GM19043 (cell line): ENCODE measurements around the gene SGSM1.

Source experiments
- ATAC-seq: cut with Tn5 transposase; IDR thresholded peaks from one replicate; pipeline ENCODE4 v1.9.1; 2021; ENCODE audit warnings: low read depth; ENCODE audit not compliant: unreplicated experiment

Gene SGSM1

DNA sequence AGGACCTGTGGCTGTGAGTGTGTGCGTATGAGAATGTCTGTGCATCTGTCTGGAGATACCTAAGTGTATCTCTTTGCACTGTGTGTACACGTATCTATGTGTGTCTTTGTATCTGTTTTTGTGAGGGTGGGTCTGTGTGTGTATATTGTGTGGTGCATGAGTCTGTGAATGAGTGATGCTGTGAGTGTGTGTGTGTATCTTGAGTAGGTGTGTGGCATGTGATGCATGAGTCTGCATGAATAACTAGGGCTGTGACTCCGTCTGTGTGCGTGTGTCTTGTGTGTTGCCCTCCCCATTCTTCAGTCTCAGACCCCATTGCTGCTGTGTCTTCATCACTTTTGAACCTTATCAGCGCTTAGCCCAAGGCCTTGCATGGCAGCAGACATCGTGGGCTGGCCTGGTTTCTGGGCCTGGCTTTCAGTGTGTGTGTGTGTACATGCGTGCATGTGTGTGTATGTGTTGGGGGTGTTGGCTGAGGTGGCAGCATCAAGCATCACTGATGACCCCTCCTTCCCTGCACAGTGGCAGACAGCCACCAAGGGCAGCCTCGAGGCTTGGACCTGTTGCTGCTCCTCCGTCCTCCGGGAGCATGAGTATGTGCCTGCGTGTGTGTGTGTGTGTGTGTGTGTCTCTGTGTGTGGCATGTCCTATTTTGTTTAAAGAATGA is 1.4 kb downstream of the SGSM1 start:
- no peak for ATAC-seq

DNA sequence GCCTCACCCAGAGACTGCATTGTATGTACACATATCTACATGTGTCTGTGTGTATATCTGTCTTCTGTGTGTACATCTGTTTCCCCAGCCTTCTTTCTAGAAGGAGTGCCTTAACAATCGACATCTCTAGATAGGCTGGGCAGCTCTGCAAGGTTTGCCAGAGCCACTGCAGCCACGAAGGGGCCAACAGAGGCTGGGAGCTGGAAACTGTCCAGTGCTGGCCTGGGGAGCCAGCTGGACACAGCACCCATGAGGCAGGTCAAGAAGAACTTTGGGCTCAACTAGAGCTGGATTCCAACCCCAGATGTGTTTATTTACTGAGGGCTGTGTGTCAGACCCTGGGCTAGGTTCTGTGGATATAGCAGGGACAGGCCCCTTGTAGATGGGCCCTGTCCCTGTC is 3.3 kb downstream of the SGSM1 start:
- no peak for ATAC-seq

DNA sequence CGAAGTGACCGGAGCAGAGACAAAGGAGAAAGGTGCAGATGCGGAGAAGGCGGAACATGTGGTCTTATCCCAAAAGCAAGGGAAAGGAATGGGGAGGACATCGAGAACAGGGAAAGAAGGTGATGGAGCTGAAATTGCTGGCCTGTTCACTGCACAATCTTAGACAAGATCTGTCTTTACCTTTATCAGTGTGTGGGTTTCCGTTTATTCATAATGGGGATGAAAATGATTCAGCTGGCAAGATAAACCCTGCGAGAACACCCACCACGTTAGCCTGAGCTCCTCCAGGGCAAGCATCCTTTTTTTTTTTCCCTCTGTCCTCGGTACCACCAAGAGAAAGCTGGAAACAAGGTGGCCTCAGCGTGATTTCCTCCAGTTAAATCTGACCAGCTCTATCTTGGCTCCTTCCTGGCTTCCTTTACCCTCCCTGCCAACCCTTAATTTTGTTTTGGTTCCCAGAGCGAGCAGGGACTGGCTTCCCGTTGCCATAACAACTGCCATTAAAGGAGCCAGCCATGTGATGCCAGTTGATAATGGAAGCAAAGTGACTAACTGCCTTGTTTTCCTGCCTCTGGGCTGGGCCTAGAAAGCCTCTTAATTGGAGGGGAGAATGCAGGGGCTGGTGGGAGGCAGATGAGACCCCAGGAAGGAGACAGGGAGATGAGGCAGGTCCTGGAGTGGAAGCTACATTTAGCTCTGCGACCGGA is 4.2 kb downstream of the SGSM1 start:
- ATAC-seq, result no peak

DNA sequence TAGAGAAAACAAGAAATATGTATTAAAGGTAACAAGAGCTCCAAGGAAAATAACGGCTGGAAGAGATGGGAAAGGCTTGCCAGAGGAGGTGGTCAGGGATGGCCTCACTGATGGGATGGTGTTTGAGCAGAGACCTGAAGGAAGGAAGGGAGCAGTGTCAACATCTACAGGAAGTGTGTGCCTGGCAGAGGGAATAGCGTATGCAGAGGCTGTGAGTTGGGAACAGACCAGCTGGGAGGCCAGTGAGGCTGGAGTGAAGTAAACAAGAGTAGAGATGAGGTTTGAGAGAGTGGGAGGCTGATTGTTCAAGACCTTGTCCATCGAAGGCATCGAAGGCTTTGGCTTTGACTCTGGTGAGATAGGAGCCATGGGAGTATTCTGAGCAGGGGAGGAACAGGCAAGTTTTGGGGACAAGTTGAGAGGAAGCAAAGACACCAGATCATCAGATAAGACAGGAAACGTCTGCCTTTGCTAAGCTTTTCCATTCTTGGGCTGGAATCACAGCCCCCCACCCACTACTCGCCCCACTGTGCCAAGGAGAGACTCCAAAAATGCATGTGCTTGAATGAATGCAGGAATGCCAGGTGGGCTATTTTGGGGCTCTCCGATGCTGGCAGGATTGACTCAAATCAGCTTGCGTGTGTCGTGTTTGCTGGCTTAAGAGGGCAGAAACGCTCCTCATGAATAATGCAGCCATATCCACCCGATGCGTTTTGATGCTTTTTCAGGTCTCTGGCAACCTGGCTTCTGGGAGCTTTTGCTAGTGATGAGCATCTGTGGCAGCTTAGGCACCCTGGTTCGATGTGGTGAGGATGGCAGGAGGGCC is 7.2 kb downstream of the SGSM1 start:
- no peak for ATAC-seq

DNA sequence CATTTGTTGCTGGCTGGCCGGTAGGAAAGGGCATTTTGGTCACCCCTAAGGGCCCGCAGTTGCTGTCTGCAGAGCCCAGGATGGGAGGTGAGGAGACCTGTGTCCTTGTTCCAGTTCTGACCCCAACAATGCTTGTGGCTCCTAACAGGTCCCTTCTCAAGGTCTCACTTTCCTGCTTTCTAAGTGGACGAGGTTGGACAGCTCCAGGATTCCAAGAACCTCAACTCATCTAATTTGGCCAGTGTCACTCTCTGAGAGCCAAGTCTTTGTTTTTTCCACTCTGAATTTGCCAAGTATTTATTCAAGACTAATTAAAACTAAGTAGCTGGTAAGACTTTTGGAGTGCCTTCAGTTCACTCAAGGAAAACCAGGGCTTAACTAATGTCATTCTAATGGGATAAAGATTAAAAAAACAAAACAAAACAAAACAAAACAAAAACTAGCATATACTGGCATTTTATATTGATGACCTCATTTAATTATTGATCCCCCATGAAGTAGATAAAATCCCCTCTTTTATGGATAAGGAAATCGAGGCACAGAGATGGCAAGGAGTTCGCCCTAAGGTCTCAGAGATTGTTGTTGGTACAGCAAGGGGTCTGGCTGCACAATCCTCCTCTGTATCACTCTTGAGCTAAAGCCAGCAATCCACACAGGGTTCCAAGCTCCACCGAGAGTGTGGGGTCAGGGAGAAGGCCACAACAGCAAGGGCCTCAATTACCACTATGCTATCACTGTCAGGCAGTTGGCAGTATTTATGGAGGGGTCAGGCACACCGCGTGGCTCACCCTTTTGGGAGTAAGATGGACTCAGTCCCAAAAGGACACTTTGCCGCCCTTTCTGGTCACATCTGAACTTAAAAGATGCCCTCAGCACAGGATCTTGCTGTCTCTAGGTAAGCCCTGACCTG is 8.1 kb downstream of the SGSM1 start:
- ATAC-seq, result no peak

DNA sequence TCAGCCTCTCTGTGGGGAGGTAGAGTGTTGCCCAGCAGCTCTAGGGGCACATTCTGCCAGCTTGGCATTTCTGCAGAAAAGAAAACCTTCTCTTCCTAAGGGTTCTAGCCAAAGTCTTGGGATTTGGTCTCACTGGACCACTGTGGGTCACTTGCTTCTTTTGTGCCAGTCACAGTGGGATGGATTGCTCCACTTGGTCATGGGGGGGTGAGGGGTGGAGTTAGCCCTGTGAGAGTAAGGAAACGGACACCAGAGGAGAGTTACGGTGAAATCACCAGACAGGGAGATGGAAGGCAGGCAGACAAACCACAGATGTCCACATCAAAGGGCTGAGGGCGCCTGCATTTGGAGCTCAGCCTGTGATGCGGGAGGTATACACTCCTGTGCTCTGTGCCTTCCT is 10.8 kb downstream of the SGSM1 start:
- no peak for ATAC-seq

DNA sequence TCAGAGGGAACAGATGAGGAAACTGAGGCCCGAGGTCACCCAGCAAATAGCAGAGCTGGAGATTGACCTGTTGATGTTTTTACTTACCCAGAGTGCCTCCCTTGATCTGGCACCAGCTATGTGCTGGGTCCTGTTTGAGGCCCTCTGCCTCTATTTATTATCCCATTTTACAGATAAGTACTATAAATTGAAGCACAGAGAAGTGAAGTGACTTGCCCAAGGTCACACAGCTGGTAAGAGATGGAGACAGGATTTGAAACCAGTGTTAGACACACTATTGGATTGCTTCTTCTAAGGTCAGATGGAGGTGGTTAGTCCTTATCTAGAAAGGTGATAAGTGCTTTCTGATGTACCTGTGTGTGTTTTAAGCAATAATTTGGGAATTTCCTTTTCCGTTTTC is 13.5 kb downstream of the SGSM1 start:
- no peak for ATAC-seq

DNA sequence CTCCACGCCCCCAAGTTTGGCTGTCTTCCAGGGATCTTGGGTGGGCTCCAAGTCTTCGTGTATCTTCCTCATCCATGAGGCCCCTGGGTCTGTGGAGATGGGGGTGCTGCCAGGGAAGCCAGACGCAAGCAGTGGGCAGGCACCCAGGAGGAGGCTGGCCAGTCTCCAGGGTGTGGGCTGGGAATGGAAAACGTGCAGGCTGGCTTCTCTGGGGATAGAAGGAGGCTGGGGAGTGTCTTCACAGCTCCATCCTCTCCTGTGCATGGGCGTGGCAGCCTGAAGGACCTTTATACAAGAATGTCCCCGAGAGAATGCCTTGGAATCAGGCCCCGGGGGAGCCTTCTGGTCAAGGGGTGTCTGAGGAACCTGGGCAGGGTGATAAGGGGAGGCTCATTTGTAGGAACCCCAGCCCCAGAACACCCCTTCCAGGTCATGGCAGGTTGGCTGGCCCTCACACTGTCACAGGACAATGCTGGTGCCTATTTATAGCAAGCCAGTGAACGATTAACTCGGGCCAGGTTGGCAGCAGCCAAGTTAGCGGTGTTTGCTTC is 14.0 kb downstream of the SGSM1 start:
- ATAC-seq, result no peak

DNA sequence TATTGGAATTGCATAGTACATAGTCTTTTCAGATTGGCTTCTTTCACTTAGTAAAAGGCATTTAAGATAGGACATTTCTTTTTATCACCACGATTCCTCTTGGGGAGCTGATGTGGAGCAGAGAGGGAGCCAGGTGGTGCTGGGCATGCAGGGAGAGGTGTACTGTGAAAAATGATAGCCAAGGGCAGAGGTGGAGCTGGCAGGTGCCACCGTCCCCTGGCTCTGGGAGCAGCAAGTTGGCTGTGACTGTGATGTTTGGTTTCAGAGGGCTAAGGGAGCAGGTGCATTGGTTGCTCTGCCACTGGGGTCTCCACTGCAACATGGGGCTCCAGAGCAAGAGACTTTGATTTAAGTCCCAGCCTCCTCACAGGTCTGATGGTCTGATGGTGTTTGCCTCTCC is 16.5 kb downstream of the SGSM1 start:
- ATAC-seq, result no peak

DNA sequence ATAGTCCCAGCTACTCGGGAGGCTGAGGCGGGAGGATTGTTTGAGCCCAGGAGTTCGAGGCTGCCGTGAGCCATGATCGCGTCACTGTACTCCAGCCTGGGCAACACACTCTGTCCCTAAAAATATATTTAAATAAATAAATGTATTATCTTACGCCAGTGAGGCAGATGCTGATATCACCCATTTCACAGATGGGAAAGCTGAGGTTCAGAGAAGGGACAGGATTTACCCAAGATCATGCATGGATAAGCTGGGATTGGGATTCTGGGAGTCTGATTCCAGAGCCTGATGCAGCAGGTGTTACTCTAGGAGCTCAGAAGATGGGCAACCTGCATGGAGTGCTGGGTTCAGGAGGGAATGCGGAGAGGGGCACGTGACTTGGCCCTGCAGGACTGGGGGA is 17.8 kb downstream of the SGSM1 start:
- no peak for ATAC-seq

DNA sequence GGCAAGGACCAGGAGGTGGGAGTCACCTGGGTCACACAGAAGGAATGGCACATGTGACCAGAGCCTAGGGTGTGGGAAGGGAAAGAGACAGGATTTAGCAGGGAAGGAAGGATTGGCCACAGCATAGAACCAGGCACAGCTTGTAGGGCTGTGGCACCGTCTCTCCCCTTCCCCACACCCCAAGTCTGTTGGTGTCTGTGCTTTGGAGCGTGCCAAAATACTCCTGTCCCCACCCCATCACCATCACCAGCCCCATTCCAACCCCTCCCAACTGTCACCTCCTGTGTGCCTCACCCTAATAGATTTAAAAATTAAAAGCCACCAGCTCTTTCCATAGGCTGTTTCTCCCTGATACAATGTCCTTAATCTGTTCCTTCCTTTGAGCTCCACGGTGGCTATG is 18.2 kb downstream of the SGSM1 start:
- no peak for ATAC-seq

DNA sequence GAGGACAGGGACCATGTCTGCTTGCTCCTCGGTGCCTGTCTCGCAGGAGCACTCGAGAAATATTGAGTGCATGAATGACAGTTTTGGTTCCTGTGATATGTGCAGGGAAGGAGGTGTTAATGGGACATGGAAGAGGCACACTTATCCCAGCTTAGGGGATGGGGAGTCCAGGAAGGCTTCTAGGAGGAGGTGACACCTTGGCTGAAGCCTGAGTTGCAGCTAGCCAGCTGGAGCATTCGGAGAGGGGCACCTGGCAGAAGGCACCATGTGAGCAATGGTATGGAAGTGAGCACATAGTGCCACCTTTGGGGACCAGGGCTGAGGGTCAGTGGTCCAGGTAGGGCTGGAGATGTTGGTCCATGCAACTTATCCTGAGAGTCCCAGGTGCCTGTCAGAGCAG is 18.9 kb downstream of the SGSM1 start:
- no peak for ATAC-seq

DNA sequence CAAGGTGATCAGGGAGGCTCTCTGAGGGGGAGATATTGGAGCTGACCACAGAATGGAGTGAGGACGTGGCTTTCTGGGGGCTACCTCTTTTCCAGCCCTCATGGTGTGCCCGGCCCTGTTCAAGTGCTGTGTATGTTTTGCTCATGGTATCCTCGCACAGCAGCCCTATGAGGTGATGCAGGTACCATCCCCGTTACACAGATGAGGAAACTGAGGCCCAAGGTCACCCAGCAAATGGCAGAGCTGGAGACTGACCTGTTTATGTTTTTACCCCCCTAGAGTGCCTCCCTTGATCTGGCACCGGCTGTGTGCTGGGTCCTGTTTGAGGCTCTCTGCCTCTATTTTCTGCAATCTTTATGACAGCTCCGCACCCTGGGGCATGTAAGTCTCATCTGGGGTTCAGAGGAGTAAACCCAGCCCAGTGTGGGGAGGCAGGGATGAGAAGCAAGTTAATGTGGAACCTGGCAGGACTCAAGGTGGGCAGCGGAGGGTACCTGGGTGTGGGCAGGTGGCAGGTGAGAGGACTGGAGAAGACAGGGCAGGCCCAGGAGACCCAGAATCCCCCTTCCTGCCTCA is 20.8 kb downstream of the SGSM1 start:
- ATAC-seq, result no peak

DNA sequence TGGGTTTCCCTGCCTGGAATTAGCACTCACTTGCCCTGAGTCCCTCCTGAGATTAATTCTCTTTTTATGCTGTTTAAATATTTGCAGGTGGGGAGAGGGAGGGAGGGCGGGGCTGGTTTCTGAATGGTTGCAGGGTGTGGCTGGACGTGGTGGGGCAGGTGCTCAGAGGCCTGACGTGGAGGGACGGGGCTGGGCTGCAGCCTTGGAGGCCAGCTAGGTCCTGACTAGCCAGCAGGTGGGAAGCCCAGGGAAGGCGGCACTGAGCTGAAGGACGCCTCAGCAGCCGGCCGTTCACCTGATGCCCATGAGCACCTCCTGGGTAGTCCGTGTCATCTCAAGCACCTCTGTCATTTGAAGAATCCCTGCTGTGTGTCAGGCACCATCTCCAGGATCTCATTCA is 21.3 kb downstream of the SGSM1 start:
- no peak for ATAC-seq

DNA sequence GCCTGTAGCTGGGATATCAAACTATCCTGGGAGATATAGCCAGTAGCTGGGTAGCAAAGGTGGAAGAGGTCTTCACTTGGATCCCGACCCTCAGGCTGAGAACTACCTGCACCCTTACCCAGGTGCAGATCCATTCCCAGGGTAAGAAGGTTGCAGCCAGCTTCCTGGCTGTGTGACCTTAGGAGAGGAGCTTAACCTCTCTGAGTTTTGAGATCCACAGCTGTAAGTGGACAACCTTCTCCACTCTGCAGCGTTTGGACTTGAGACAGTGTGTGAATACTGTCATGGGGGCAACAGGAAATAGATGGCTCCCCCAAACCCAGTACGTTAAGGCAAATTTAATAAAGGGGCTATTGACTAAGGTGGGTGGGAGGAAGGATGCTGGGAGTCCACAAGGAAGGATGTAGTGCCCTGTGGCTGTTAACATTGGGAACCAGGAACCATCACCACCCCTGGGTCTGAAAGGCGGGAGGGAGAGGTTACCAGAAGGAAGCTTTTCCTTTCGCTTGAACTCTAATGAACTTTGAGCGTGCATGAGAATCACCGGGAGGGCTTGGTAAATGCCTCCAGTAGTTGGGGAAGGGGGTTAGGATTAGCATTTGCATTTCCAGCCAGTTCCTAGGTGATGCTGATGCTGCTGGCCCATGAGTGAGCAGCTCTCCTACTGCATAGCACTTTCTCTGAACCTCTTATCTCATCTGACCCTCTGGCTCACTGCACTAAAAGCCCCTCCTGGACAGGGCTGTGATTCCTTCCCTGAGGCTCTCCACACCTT is 24.4 kb downstream of the SGSM1 start:
- ATAC-seq, result no peak

DNA sequence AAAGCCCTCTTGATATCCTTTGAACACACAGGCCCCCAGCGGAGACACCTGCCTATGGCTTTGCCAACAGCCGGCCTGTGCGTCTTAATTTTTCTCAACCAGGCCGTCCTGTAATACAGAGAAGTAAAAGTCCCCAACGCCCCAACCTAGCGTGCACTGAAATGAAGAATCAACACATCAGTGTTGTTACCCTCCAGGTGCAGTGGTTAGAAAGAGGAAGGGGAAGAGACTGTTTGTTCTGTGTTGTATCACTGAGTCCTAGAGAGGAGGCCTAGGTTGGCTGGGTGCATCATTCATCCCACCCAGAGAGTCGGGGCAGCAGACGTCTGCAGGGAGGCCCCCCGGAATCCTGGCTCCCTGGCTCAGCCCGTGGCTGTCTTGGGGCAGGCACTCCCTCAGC is 25.7 kb downstream of the SGSM1 start:
- no peak for ATAC-seq

DNA sequence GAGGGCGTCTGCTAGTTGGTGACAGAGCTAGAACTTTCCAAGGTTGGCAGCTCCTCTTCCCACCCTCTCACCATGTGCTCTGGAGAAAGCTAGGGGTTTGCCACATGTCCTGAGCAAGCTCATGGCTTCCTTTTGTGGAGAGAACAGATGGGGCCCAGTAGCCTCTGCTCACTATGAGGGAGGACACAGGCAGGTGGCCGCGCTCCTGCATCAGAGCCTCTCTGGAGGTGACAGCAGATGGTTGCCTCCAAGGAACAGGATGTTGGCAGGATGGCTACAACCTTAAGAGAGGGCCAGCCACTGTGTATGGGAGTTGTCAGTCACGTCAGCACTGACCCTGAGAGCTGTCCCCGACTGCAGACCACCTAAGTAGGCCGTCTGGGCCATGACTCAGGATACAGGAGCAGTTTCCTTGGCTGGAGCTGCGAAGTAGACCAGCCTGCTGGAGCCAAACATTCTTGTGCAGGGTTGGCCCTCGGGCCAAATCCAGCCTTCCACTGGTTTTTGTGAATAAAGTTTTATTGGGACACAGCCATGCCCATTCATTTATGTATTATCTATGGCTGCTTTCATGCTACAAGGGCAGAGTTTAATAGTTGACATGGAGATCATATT is 28.0 kb downstream of the SGSM1 start:
- ATAC-seq, result no peak

DNA sequence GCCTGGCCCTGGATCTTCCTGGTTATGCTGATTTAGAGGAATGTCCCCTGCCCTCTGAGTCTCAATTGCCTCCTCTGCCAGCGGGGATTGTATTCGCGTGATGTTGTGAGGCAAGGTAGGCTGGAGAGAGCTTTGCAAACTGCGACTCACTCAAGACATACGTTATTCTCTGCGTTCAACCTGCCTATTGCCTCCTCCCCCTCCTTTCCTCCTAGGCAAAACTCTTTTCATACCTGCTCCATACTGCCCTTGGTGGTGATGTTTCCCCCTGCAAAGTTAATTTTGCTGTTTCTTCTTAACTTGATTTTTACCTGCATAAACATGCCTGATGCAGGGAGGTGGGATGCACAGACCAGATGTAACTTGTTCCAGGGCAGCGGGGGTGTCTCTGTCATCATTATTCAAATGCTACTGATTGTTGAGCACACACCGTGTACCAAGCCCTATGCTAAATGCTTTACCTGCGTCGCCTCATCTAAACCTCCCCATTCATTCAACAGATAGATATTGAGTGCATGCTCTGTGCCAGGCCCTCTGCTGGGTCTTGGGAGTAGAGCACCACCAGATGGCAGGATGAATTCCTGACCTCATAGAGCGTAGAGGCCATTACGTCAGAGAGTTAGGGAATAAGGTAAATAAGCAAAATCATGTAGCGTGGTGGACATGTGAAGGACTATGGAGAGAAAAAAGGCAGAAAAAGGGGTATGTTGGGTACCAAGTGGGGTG is 29.0 kb downstream of the SGSM1 start:
- ATAC-seq, result no peak
